ENCODE measurements around the gene TSPAN17.
"Not testable (repeated sequence)": the region's sequence is repeated elsewhere in the genome, so short reads cannot be mapped to it uniquely, and the experiment has no call there.

TSPAN17 gene

DNA sequence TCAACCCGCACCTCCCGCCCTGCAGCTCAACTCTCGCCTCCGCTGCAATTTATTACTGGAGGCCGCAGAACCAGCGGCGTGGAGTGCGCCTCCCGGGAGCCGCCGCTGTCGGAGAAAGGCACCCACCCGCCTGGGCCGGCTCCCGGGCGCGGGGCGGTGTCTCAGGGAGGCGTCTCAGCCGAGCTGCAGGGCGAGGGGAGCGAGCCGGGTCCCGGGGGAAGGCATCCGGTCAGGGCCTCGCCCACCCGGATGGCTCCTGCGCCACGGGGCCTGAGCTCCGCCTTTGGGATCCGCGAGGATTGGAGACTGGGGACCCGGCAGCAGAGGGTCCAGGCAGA lies 32.9 kb downstream of the TSPAN17 start:
- DNase-seq (ENCODE audit: low read depth): no peak

DNA sequence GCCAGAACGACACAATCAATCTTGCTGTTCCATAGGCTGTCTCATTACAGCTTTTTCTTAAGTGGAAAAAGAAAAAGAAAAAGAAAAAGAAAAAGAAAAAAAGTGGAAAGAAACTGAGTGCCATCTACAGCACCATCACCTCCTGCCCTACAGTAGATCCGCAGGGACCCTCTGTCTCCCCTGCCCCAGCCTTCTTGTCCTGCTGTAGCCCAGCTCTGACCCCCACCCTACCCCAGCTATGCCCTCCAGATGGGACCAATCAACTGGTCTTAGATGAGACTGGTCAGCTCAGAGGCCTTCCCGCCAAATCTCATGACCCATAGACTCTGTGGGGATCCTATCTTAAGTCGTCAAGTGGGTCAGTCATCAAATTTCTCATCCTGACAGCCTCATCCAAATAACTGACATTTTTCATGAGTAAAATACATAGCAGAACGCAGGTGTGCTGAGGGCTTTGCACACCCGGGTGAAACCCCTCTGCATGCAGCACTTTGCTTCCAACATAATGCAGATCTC lies 34.8 kb downstream of the TSPAN17 start:
- no peak for DNase-seq (ENCODE audit: low read depth)

GRCh38 chr5:176685010-176685409 lies 37.7 kb downstream of the TSPAN17 start:
- no peak for DNase-seq (ENCODE audit: low read depth)

DNA sequence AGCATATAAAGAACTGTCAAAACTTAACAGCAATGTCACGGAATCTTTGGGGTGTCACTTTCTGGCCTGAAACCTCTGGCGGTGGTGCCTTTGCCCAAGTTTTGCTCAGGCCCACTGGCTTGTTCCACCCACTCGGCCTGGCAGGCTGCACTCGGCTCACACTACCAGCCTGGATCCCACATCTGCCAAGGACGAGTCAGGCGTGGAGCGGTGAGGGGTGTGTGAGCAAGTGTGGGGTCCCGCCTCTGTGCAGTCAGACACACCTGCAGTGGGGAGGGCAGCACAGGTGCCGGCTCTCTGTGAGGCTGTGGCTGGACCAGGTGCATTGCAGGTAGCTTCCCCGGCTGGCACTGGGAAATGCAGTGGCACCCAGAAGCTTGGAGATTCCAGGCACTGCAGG lies 40.0 kb downstream of the TSPAN17 start:
- DNase-seq (ENCODE audit: low read depth): no peak

DNA sequence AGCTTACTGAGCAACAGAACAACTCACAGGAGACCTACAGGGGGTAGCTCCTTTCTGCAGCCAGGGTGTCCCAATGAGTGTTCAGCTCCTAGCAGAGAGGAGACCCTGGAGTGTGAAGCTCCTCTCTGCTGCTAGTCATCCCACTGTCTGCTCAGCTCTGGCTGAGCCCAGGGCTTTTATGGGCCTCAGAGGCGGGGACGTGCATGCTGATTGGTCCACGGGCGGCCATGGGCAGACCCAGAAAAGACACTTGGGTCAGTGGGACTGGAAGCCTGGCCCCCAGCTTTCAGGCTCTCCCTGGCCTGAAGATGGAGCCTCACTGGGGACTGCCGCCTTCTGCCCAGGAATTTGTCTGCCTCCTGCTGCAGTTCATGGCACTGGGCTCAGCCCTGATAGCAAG lies 40.6 kb downstream of the TSPAN17 start:
- DNase-seq (ENCODE audit: low read depth): no peak

- no peak for DNase-seq (ENCODE audit: low read depth)
Observed at GRCh38 chr5:176690911-176691310, 43.6 kb downstream of the TSPAN17 start.

DNA sequence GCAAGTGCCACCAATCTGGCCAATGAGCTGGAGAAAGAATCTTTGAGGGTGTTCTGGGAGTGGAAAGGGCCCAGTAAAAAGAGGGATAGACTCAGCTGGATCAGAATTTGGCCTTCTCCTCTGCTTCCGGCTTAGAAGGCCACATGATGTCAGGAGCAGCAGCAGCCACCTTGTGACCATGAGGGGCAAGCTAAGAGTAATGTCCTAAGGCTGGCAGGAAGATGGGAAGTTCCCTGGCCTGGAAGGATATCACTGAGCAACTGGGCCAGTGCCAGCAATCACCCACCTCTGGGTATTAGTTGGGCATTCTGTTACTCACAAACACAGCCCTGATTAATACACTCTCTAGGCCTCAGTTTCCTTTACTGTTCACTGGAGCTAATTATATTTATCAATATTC lies 44.2 kb downstream of the TSPAN17 start:
- no peak for DNase-seq (ENCODE audit: low read depth)

DNA sequence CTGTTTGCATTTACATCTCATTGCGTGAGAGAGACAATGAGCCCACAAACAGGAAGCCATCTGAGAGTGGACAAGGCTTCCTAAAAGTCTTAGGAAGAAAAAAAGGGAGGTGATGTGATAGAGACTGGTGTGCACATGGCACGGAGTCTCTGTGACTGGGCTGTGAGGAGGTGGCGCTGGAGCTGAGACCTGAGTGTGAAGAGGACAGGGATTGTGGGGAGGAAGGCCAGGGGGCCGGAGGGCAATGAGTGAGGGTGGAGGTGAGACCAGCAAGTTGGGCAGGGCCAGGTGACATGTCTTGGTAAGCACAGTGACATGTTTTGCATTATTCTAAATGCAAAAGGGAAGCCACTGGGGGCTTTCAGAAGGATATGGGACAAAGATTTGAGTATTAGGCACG lies 45.0 kb downstream of the TSPAN17 start:
- no peak for DNase-seq (ENCODE audit: low read depth)

GRCh38 chr5:176692839-176693476 lies 45.7 kb downstream of the TSPAN17 start:
- DNase-seq (ENCODE audit: low read depth): no peak

DNA sequence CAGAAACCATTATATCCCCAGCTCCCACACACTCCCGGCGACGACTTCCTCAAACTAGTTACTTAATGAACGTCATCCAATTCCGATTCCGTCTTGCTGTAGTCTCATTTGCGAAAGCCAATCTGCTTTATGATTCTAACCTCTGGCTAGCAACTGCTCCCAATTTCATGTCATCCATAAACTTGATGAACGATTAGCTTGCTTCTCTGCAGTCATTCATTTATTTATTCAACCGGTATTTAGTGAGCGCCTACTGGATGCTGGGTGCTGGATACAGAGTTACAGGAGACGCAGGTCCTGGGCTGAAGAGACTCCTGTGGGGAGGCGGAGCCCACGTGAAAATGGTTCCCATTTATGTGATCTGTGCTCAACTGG lies 46.2 kb downstream of the TSPAN17 start:
- no peak for DNase-seq (ENCODE audit: low read depth)

DNA sequence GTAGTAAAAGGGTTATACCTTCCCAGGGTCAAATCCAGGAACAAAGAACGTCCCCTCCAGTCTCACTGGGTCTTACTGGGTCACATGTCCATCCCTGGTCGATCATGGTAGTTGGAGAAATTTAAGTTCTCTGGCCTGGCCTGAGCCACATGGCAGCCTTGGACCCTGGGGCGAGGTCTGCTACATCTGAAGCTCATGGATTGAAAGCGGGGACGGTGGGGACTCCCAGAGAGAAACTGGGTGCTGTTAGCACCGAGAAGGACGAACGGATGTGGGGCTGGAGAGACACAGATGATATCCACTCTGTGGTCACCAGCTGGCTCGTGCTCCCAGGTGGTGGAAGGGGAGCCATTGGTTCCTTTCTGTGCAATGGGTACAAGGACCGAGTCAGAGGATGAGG lies 46.9 kb downstream of the TSPAN17 start:
- DNase-seq (ENCODE audit: low read depth): no peak

- no peak for DNase-seq (ENCODE audit: low read depth)
Observed at GRCh38 chr5:176694631-176695030, 47.3 kb downstream of the TSPAN17 start.

DNA sequence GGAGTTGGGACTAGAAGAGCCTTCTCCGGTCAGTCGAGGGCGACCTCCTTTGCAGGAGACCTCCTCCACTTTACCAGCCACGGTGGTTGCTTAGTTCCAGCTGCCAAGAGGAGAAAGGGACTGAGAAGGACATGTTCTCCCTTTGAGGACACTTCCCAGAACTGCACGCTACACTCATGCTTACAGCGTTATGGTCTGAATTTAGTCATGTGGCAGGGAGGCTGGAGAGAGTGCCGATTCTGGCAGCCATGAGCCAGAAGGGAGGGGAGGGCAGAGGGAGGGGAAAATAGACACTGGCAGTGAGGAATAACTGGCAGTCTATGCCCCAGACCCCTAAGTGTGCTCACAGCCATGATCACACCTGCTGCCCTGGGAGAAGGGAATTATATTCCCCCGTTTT lies 47.8 kb downstream of the TSPAN17 start:
- DNase-seq (ENCODE audit: low read depth): no peak

DNA sequence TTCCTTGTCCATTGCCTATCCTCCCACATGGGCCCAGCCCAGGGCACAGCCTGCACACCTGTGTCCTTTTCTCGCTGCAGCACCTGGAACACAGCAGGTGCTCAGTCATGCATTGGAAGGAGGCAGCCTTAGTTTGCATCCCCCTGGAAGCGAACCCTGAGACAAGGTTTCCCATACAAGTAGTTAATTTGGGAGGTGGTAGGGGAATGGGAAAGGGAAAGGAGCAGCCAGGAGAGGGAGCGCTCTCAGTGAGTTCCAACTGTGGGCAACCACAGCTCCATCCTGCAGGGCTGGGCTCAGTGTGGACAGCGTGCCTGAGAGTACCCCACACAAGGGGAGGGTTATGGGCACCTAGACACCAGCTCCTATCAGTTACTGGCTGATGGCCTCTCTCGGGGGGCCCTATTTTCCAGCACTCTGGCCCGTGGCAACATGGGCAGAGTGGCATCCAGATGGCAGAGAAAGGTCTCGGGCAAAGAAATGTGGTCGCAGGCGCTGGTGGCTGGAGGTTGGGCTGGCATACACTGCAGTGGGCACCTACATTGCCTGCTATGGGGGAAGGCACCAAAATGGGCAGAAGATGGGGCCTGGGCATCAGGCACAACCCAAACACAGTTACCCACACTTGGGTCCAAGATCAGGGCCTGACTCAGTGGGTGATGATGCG lies 50.1 kb downstream of the TSPAN17 start:
- DNase-seq (ENCODE audit: low read depth): no peak

GRCh38 chr5:176697934-176698538 lies 50.8 kb downstream of the TSPAN17 start:
- no peak for DNase-seq (ENCODE audit: low read depth)

DNA sequence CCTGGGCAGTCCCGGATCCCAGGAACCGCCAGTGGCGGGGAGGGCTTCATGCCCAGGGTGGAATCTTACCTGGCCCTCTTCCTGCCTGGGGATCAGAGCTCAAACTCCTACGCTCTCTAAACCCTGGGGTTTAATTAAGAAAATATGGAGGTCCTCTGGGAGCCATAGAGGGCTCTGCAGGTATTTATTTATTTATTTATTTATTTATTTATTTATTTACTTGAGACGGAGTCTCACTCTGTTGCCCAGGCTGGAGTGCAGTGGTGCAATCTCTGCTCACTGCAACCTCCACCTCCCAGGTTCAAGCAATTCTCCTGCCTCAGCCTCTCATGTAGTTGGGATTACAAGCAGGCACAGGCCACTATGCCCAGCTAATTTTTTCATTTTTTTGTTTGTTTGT lies 52.2 kb downstream of the TSPAN17 start:
- not testable (repeated sequence) for DNase-seq (ENCODE audit: low read depth)

GRCh38 chr5:176700239-176700847 lies 53.1 kb downstream of the TSPAN17 start:
- no peak for DNase-seq (ENCODE audit: low read depth)

GRCh38 chr5:176702671-176703641 lies 55.7 kb downstream of the TSPAN17 start:
- no peak for DNase-seq (ENCODE audit: low read depth)

DNA sequence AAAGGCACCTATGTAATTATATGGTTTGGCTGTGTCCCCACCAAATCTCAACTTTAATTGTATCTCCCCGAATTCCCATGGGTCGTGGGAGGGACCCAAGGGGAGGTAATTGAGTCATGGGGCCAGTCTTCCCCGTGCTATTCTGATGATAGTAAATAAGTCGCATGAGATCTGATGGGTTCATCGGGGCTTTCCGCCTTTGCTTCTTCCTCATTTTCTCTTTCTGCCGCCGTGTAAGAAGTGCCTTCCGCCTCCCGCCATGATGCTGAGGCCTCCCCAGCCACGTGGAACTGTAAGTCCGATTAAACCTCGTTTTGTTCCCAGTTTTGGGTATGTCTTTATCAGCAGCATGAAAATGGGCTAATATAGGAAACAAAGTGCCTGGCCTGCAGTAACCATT lies 56.6 kb downstream of the TSPAN17 start:
- no peak for DNase-seq (ENCODE audit: low read depth)

- no peak for DNase-seq (ENCODE audit: low read depth)
Observed at GRCh38 chr5:176704355-176704754, 57.1 kb downstream of the TSPAN17 start.

DNA sequence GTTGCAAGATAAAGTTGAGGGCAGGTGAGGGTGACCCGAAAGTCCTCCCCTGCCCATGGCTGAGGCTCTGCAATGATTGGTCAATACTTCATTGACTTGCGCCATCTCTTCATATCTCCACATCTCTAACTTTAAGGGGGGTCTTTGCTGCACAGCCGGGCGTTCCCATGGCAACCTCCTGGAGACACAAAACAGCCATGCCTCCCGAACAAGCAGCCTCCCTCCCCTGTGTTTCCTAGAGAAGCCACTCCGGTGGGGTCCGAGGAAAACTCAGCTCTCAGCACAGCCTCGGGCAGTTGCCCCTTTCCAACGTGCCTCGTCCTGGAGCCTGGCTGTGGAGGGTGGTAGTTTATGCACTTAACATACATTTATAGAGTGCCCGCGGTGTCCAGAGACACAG lies 57.5 kb downstream of the TSPAN17 start:
- DNase-seq (ENCODE audit: low read depth): no peak

Data from stimulated activated CD8-positive, alpha-beta memory T cell treated with anti-CD3 and anti-CD28 coated beads, Interleukin-7, amount 100 ng/mL, for 24 hours (primary cell).